HG03196 (cell line): ENCODE results near the gene FAM219B.

ENCODE experiments used
- ATAC-seq: cut with Tn5 transposase; IDR thresholded peaks from one replicate; pipeline ENCODE4 v1.9.1; 2021; ENCODE audit not compliant: unreplicated experiment

Gene FAM219B

DNA sequence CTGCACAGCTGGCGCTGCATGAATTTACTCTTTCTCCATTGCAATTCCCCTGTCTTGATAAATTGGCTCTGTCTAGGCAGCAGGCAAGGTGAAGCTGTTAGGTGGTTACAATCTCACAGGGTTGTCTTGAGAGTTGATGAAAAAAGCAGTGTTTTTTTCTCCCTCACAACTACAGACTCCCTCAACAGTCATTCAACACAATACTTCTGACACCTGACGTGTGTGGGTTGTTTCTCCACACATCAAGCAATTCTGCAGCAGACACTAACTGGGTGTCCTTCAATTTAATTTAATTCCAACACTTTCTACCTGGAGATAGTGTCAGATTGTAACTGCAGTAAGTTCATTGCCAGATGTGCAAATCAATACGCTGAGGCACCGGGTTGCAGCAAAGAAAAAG lies 28.4 kb downstream of the FAM219B start:
- no peak for ATAC-seq

DNA sequence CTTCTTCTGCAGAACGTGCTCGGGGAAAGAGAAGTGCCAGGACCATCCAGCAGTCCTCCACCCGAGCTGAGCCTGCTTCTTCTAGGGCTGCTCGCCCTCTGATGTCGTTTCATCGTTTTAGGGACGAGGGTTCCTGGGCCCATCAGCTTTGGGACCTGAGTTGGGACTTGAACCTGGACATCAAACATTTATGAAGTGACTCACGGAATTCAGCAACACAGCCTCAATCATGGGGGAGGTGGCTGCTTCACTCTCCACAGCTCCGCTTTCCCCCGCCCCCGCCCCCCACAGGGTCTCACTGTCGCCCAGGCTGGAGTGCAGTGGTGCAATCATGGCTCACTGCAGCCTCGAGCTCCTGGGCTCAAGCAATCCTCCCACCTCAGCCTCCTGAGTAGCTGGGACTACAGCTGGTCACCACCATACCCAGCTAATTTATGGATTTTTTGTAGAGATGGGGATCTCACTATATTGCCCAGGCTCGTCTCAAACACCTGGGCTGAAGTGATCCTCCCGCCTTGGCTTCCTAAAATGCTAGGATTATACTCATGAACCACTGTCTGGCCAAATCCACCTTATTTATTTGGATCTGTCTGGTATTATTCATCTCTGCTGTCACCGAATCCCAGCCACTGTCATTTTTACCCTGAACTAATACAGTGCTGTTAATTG lies 32.8 kb downstream of the FAM219B start:
- peak; percentile 22 for ATAC-seq

DNA sequence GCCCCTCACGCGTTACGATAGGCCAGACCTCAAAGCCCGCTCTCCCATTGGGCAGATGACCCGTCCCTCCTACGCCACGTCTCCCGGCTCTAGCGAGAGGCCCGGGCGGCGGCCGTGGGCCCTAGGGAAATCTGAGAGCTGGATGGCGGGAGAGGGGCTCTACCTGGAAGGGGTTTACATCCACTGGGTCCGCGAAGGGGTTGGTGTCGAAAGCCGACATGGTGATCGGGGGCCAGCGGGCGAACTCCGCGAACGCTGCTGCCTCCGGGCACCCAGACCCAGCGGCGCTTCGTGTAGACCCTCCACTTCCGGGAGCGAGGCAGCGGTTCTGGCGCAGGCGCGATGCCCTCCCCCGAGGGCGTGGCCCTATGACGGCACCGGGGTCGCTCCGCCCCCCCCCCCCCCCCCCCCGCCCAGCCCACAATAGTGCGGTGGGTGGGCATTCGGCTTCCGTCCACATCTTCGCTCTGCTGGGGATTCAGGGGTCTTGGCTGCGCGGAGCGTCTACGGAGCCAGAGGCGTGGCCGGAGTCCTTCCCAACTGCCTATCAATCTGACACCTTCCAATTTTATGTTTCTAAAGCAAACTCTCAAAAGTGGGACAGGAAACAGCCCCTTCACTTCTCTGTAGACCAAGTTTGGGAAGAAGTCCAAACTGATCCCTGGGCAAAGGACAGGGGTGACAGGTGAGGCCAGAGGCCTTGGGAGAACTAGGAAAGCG lies 33.5 kb downstream of the FAM219B start, which contains the start of gene SCAMP2:
TSS of gene SCAMP2 (minus strand) at position 330 of the 720 bp plus-strand sequence. CDS start at position 220, 110 bp downstream.
- ATAC-seq, result peak; percentile 69

DNA sequence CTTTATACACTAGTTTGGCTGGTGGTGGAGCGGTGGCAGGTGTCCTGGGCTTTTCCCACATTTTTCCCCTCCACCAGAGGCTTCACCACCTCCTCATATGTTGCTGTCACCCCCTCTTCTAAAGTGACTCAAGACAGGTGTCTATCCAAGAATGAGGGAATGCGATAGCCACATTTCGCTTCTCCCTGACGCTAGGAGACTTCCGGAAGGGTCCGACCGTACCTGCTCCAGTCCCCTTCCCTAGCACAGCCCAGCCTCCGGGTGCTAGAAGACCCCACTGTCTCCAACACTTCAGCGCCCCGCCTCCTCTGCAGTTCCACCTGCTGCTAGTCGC lies 34.0 kb downstream of the FAM219B start:
- no peak for ATAC-seq

DNA sequence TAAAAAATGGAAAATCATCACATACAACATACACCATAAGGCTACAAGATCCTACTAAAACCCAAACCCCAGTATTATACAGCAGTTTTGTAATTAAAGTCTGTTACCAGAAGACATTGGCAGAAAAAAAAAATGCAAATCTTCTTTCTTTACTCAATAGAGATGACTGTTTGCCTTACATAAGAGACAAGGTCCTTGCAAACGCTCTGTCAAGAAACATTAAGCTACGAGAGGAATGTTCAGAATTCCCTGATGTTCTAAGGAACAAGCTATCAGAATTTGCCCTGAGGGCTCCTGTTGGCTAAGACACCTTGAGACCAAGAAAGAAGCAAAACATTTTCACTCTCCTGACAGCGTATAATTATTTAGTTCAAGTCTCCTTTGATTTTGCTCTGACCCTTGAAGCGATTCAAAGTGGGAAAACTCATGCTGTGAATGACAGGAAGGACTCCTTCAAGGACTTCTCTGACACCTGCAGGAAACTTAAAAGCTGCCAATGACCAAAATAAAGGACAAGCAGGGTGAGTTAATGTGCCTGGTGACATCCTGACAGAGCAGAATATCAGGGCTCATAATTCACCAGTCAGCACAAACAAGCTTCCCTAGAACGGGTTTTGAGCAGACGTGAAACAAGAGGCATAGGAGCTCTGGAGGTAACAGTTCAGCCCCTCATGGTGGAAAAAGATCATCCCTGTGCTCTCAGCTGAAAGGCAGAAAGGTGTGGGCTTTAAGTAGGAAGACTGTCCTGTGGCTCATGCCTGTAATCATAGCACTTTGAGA lies 36.0 kb downstream of the FAM219B start:
- ATAC-seq, result no peak

DNA sequence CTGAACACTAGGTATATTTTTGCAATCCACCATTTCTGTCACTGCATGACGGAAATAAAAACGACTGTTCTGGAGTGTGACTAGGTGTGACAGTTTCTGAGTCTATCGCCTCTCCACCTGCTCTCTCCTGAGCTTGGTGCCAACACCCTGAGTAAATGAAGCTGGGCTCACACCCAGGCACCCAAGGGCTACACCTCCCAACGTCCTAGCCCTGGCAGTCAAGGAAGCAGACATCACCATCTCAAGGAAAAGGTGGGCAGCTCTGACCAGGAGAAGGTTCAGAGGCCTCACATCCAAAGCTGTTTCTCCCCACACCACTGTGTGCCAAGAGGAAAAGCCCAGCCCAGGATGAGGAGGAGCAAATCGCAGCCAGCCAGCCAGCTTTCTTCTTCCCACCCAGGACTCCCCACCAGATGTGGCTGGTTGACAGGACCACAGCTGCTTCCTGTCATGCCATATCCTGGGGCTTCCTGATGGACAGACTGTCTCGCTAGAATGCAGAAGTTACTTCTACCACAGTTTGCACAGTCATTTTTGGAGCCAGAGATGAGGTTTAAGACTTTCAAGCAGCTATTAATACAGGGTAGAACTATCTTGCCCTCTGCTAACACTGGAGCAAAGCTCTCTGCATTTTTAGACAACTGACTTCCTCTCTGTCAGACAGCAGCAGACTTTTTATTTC lies 36.8 kb downstream of the FAM219B start:
- ATAC-seq, result peak; percentile 27

DNA sequence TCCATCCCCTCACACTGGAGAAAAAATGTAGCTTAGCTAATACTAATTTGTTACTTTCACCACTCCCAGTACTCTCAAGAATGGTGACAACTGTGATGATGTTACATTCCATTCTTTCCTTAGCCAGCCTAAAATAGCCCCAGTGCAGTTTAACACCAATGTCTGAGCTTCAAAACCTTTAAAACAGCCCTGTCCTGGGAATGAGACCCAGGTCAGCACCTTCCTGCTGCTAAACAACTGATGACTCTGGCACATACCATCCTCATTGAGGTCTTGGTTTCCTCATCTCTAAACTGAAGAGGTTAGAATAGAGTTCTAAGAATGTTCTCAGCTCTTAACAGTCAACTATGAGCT lies 37.3 kb downstream of the FAM219B start:
- no peak for ATAC-seq

DNA sequence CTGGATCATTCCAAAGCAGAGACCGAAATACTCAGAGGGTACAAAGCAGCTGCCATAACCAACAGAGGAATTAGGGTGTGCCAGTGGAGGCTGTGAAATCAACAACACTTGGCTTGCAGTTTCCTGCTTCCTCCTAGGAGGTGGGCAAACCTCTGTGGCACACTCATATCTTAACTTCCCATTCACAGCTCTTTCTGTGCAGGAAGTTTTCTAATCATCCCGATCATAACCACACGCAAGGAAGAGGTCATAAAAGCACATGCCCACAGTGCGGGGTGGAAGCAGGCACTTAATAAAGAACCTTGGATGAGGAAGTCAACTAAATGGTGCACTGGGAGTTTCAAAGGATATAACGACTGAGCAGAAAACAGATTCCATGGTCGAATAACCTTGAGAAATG lies 38.6 kb downstream of the FAM219B start:
- no peak for ATAC-seq

DNA sequence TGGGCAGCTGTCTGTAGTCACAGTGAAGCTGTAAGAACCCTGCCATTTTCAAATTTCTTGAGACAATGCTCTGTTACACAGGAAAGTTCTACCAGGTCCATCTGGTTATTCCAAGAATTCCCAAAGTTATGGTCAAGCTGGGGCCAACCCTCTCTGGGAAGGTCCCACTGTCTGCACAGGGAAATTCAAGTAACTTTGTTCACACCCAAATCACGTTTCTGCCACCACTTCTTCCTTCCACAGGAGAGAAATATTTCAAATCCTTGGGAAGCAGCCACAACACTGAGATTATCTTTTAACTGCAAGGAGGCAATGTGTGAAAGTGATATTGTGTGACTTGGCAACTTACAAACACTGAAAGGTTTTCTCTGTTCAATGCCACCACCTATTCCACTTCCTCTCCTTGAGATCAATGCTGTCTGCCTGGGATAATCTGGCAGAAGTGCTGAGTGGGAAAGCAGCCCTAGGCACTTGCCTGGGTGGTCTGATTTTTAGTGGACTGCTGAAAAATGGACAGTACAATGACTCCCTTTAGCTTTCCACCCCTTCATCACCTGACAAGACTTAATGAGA lies 39.1 kb downstream of the FAM219B start:
- ATAC-seq, result no peak

DNA sequence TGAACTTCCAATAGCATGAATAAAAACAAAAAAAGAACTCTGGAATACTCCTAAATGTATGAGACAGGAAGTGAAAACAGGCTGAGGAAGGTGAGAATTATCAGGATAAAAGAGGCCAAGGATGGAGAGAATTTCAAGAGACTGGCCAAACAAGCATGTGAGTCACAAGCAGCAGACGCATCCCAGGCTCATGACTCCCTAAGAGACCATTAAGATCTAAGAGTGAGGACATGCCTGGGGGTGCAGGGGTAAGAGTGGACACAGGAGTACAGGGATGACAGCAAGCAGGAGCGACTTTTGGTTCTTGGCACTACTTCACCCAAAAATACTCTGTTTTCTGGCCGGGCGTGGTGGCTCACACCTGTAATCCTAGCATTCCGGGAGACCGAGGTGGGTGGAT lies 40.6 kb downstream of the FAM219B start:
- no peak for ATAC-seq

DNA sequence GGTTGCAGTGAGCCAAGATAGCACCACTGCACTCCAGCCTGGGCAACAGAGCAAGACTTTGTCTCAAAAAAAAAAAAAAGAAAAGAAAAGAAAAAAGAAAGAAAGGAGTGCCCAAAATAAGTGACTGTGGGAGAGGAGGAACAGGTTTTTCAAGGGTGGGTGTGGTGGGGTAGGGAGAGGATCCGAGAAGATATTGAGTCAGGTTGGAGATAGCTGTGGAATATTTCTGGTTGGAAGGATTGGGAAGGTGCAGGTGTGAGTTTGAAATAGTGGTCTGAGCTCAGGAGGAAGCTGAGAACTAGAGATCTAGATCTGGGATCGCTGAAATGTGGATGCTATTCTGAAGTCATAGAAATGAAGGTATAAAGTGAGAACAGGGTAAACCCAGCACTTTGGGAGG lies 41.3 kb downstream of the FAM219B start:
- no peak for ATAC-seq

DNA sequence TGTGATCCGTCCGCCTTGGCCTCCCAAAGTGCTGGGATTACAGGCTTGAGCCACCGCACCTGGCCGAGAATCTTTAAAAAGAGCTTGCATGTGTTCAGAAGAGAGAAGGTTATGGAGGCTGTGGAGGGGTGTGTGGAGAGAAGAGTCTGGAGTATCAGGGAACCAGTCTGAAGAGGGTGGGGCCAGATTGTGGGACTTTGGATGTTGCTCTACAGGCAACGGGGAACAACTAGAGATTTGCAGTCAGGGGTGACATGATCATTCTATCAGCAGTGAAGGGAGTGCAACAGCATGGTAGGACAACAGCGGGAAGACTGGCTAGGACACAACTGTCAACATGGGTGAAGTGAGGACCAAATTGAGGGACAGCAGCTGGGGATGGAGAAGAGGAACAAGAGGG lies 42.4 kb downstream of the FAM219B start:
- ATAC-seq, result no peak

DNA sequence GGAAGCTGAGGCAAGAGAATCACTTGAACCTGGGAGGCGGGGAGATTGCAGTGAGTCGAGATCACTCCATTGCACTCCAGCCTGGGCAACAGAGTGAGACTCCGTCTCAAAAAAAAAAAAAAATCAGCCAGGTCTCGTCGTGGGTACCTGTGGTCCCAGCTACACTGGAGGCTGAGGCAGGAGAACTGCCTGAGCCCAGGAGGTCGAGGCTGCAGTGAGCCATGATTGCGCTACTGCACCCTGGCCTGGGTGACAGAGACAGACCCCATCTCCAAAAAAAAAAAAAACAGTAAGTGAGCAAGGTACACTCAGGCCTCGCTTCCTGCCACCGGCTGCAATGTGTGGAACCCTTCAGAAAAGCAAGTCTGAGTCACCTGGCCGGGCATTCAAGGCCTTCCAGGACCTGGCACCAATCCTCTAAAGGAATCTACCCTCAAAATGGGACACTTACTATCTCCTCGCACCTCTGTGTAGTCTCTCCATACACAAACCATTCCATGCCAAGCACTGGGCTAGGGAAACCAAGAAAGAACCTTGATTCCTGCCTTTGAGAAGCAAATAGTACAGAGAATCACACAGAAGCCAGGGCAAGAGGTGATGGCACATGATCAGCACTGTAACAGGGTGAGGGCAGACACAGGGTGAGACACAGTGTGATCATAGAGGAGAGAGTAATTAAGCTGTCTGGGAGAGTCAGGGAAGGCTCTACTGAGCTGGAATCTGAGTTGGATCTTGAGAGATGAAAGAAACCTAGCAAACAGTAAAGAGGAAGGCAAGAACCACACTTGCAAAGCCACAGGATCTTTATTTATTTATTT lies 43.2 kb downstream of the FAM219B start:
- no peak for ATAC-seq

DNA sequence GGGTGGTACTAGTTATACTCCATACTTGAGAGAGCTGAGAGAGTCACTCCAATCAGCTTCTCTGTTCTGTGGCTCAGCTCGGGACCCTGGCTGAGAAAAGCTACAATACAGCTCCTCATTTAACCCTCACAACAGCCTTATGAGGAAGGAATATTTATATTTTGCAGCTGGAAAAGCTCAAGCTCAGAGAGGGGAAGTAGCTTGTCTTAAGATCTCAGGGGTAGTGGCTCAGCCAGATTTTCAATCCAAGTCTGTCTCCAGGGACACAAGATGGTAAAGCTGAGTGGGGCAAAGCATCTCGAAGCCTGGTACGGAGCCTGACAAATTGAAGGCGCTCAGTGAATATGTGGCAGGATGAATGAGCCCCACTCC lies 48.3 kb downstream of the FAM219B start:
- ATAC-seq, result no peak

DNA sequence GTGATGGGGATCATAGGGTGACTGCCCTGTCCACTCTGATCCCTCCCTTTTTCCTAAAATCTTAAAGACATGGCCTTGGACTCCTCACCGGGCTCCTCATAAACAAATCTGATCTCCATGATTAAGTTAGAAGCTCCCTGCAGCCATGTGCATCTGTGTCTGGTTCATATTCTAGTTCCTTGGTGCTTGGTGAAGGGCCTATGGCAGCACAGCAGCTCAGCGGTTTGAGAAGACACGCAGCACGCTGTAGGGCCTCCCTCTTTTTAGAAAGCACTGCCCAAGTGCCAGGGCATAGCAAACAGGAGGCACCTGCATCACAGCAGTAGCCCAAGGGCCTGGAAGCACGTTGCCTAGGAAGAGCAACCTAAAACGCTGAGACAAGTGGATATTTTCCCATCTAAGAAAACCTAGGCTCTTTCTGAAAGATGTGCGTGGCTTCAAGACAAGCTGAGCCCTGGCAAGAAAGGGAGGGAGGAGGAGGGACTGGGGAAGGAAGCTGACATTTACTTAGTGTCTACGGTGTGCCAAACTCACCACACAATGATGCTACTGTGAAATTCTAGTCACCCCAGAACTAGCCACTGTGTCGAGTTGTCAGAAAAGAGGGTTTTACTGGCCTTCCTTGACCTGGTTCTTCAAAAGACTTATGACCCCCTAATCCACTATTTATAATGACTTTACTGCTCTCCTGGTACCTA lies 48.8 kb downstream of the FAM219B start:
- ATAC-seq, result no peak

DNA sequence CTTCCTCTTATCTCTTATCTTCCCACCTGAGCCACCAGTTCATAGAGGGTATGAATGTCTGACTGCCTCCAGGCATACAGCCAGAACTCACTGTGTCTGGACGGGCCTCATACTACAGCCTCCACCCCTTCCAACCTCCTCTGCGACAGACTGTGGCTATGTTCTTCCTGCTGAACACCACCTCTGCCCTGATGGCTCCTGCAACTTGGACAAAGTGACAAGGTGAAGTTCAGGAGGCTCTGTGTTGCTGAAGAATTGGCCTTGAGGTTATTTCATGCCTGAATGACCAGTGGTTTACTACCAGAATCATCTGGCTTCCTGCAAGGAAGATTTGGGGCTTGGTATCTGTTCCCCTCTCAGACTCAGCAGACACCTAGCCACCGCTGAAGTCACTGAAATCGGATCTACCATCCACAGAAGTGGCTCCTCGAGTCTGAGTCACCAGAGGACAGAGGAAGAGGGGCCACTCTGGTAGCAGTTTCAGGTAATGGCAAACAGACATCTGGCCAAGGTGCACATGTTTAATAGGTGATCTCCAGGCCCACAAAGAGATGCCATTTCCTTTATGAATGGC lies 49.5 kb downstream of the FAM219B start:
- ATAC-seq, result peak; percentile 78

DNA sequence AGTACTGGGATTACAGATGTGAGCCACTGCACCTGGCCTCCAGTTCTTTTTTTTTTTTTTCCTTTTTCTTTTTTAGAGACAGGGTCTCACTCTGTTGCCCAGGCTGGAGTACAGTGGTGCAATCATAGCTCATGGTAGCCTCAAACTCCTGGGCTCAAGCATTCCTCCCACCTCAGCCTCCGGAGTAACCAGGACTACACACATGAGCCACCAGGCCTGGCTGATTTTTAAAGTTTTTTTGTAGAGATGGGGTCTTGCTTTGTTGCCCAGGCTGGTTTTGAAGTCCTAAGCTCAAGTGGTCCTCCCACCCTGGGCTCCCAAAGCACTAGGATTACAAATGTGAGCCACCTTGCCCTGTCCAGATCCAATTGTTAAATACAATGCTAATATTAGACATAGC lies 50.1 kb downstream of the FAM219B start:
- no peak for ATAC-seq

DNA sequence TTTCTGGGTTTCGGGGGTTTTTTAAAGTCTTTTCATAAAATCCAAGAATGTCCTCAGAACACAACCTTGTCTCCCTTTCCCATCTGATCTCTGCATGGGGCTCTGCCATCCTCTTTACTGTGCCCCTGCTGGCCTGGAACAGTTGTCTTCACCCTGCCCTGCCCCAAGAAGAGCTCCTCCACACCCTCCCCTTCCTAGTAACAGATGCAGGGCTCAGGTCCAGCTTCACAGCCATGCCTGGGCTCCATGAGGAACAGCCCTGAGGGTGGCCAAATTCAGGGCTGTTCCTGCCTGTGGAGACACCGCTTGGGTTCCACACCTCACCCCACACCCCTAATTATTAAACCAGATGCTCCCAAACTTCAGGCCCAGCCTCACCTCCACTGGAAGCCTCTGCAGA lies 50.8 kb downstream of the FAM219B start:
- no peak for ATAC-seq

DNA sequence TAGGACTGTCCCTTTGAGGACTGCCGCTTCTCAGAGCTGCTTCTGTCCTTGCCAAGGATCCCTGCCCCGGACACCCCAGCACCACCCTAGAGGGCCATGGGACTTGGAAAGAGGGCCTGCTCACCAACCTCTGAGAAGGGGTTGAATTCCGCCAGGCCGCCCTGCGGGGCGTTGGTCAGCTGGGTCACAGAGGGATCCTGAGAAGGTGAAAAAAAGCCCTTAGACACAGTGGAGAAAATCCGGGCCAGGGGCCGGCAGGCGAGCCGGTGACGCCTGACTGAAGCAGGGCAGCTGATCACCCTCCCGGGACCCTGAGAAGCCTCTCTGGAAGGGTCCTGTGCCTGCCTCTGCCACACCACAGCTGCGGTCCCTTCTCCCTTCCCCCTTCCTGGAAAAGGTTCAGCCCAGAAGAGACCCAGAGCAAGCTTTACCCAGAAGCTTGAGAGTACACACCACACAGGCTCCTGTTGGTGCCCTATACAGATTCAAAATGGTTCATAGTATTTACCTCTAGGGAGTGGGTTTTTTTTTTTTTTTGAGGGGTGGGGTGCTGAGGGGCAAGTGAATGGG lies 52.1 kb downstream of the FAM219B start:
- no peak for ATAC-seq
